NT2/D1 (cell line): Measurements from ENCODE around the gene ARSI.

ENCODE experiments used
- YY1 ChIP-seq: IDR thresholded peaks from 2 replicates; pipeline ENCODE4 v1.6.1; 2011; ENCODE audit not compliant: insufficient read length, insufficient read depth
- ZNF274 ChIP-seq: IDR thresholded peaks from 2 replicates; pipeline ENCODE4 v1.6.1; 2011; ENCODE audit warnings: mild to moderate bottlenecking, low read depth, low read length

DNA sequence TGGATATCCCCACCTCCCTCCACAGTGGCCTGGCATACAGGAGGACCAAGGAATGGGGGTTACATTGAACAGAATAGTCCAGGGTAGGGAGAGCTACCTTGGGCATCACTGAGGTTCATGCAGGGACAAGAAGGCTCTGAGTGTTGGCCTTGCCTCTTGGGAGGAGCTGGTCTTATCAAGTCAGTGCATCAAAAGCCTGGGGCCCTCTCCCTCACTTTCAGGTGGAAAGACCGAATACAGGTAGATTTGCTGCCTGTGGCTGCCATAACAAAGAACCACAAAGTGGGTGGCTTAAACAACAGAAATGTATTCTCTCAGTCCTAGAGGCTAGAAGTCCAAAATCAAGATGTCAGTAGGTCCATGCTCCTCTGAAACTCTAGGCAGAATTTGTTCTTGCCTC is 18.5 kb upstream of the ARSI start:
- TF ChIP-seq ZNF274: no peak
- TF ChIP-seq YY1: no peak
